Activated T-cell treated with anti-CD3 and anti-CD28 coated beads for 24 hours (primary cell): ENCODE data around the gene IFFO2.
"Not testable (repeated sequence)": the region's sequence is repeated elsewhere in the genome, so short reads cannot be mapped to it uniquely, and the experiment has no call there.

Experiments
- DNase-seq: peaks from one replicate; pipeline ENCODE4 v3.0.0-alpha.2; 2020; ENCODE audit warnings: low read depth

The IFFO2 gene

DNA sequence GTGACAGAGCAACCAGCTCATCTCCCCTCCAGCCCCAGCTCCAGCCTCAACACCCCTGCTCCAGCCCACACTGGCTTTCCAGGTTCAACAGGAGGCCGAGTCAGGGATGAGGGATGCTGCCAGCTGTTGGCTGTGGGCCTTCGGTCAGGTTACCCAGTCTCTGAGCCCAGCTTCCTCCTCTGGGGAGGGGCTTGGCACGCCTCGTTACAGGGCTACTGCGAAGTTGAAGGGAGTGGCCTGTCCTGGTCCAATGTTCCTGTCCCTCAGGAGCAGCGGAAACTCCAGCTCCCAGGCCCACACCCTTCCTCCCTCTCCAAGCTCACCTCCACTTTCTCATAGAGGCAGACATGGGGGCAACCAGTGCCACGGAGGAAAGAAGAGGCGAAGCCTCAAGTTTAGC is 81.9 kb downstream of the IFFO2 start:
- DNase-seq = no peak

DNA sequence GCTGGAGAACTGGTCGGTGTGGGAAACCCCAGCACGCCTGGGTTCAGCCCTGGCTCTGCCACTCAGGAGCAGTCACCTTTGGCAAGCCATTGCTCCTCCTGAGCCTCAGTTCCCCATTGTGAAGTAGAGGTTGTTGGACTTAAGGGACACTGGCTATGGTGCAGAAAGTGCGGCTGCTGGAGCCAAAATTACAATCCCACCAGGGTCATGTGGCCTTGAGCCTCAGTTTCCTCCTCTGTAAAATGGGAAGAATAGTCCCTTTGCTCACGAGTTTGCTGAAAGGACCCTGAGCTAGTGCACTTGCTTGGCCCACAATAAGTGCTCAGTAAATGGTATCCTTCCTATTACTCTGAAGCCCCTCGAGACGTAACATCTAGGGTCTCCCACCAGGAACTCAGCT is 82.4 kb downstream of the IFFO2 start:
- no peak for DNase-seq

DNA sequence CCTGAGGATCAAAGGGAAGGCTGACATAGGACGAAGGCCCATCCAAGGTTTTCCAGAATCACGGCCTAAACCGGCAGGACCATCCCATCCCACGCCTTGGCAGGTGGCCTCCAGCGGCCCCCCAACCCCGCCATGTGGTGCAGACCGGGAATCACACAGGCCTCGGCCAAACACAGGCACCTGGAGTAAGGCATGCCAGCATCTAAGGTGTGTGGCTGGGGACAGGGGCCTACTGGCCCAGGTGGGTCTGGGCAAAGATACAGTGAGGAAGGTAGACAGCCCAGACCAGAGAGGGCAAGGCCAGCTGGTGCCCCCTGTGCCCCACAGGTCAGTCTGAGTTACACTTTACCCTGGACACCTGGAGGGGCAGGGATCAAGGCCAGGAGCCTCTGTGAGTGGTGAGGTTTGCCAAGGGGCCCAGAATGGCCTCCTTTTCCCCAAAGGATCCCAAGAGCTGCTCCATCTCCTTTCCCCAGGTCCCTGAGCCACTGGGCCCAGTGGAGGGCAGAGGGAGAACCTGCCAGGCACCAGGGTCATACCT is 84.3 kb downstream of the IFFO2 start:
- no peak for DNase-seq

DNA sequence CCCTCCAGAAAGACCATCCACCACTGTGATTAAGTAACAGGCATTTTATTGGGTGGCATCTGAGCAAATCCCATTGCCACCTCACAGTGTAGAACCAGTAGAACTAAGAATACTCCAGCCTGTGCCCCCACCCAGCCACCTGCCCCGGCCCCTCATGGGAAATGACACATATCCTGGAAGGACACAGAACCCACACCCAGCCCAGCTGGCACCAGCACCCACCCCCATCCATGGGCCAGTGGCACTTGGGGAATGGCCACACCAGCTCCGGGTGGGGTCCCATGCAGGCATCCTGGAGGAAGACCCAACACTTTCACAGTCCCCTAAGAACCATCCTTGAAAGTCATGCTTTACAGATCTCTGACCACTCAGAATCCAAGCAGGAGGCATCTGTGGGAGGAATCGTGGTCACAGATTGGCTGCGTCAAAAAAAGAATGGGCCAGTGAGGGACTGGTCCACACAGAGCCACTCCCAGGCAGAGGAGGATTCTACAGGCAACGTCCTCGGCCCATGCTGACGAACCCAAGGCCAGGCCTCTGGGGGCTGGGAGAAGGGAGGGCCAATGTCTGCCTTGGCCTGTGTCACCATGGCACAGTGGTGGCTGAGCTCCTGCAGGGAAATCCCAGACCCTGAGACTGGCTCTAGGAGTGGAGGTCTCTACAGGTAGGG is 84.9 kb downstream of the IFFO2 start:
- DNase-seq = no peak

- DNase-seq = no peak
Measured at GRCh38 chr1:18870957-18871356, 85.5 kb downstream of the IFFO2 start.

- DNase-seq = not testable (repeated sequence)
Measured at GRCh38 chr1:18870595-18870865, 85.9 kb downstream of the IFFO2 start.

DNA sequence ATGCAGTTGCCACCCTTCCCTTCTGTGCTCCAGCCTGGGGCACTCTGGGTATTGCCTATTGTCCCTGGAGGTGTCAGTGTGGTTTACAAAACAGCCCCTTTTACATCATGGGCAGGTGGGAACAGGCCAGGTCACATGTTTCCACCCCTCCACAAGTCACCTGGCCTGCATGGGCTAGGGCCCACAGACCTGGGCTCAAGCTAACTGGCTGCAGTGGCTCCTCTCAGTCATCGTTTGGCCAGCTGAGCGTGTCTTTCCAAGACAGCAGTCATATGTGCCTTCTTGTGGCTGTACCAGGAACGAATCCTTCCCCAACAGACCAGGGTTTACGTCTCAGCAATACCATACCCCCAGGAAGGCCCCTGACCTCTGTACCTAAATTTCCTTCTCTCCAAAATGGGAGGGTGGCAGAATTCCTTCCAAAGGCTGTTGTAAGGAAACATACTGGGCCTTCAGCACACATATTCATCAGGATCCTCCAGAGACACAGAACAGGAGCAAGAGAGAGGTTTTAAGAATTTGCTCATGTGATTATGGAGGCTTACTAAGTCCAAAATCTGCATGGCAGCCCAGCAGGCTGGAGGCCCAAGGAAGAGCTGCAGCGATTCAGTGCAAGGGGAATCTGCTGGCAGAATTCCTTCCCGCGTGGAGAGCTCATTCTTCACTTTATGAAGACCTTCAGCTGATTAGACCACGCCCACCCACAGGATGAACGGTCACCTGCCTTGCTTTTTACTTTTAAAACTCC is 86.5 kb downstream of the IFFO2 start:
- no peak for DNase-seq

GRCh38 chr1:18868801-18869424 is 87.6 kb downstream of the IFFO2 start:
- no peak for DNase-seq

- DNase-seq = no peak
Measured at GRCh38 chr1:18868354-18868753, 88.1 kb downstream of the IFFO2 start.

DNA sequence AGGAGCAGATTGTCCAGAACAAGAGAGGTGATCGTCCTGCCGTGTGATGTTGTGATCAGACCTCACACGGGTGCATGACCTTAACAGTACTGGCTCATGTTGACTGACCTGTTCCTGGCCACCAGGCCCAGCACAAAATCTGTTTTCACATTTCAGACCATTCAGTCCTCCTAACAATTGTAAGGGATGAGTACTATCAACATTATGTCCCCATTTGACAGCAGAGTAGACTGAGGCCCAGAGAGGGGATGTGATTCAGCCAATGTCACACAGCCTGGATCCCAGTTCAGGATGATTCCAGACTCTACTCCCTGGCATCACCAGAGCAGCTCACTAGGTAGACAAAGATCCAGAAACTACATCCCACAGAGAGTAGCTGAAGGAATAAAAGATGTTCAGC is 89.6 kb downstream of the IFFO2 start:
- no peak for DNase-seq

- no peak for DNase-seq
Measured at GRCh38 chr1:18866314-18866713, 90.2 kb downstream of the IFFO2 start.

GRCh38 chr1:18865176-18865575 is 91.3 kb downstream of the IFFO2 start:
- no peak for DNase-seq

GRCh38 chr1:18861590-18861989 is 94.9 kb downstream of the IFFO2 start:
- no peak for DNase-seq

DNA sequence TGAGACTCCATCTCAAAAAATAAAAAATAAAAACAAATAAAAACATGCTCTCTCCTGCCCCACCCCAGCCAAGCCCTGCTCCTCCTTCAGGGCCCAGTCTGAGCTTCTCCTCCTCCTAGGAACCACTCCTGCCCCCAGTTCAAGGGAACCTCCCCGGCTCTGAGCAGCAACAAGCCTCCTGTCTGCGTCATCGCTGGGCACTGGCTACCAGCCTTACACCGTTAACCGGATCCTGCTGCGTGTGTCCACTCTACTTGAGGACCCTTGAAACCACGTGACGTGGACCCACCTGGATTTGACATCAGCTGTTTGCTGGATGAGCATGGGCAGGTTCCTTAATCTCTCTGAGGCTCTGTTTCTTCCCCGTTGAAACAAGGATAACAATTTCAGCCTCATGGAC is 95.4 kb downstream of the IFFO2 start:
- DNase-seq = no peak

GRCh38 chr1:18859560-18859959 is 96.9 kb downstream of the IFFO2 start, which contains the start of gene TAS1R2:
TSS of gene TAS1R2 (minus strand) at chr1:18859660. CDS start at chr1:18859660, 0 bp downstream.
- DNase-seq = no peak

DNA sequence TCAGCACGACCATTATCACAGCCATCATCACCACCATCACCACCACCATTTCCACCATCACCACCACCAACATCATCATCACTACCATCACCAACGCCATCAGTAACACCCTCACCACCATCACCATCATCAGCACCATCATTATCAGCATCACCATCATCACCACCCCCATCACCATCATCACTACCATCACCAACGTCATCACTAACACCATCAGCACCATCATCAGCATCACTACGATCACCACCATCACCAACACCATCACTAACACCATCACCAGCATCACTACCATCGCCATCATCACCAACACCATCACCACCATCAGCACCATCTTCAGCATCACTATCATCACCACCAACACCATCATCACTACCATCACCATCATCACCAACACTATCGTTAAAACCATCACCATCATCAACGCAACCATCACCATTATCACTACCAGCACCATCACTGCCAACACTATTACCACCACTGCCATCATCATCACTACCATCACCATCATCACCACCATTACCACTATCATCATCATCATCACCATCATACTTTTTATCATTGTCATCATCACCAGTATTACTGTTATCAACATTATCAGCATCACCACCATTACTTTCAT is 98.3 kb downstream of the IFFO2 start:
- DNase-seq = no peak

- DNase-seq = no peak
Measured at GRCh38 chr1:18856435-18856834, 100.0 kb downstream of the IFFO2 start.

DNA sequence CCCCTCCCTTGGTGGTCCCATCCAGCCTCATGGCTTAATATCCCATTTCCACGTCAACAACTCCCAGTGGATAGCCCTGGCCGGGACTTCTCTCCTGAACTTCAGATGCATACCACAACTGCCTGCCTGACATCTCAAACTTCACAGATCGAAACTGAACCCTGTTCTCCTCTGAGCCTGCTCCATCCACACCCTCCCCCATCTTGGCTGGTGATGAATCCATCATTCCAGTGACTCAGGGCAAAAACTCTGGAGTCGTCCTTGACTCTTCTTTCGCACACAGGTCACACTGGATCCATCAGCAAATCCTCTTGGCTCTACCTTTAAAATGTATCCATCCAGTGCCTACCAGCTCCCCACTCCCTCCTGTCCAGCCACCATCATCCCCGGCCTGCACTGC is 100.9 kb downstream of the IFFO2 start:
- DNase-seq = no peak

GRCh38 chr1:18854331-18855025 is 102.0 kb downstream of the IFFO2 start:
- DNase-seq = no peak
